ENCODE results near the gene CREB3L1. TPM values are rescaled to one million over a fixed set of nuclear protein-coding genes. Genes with fewer than 3 reads are reported as not detected.

The CREB3L1 gene
- total and polyA plus RNA-seq, 2 experiments from 2014 or later: 22.9 to 275 TPM

GRCh38 chr11:46264030-46264429 is 13.4 kb upstream of the CREB3L1 start:
- H3K9me2 ChIP-seq (replicated peaks; ENCODE audit: insufficient read depth): no peaks in the 10 kb centered on the region
- no peaks in the 10 kb centered on the region for H4K20me1 ChIP-seq (ENCODE audit: insufficient read depth, poor library complexity, severe bottlenecking)
- H3K36me3 ChIP-seq (replicated peaks; ENCODE audit: insufficient read depth, low read depth): no peaks in the 10 kb centered on the region
- no peaks in the 10 kb centered on the region for H3K9me3 ChIP-seq (ENCODE audit: low read depth)
- no peak for TF ChIP-seq EZH2 (IDR thresholded peaks at IDR 0.05; ENCODE audit: borderline replicate concordance)
- no peak for TF ChIP-seq CTCF (IDR thresholded peaks at IDR 0.05; ENCODE audit: poor library complexity)
- TF ChIP-seq EZH2phosphoT487 (IDR thresholded peaks at IDR 0.05; ENCODE audit: low read depth, severe bottlenecking, unreplicated experiment): no peak
- no peaks in the 10 kb centered on the region for H3K27me3 ChIP-seq
- 96% methylated on average over 4 of the region's 4 CpGs for whole genome bisulfite sequencing (ENCODE audit: low lambda C conversion rate, missing lambda C conversion rate)
- H3K4me1 ChIP-seq (ENCODE audit: insufficient read depth): no peaks in the 10 kb centered on the region
- DNase-seq (ENCODE audit: low spot score): no peak
- no peak overlapping the region for H3K27ac ChIP-seq
- H3K79me2 ChIP-seq: no peaks in the 10 kb centered on the region
- H3K4me2 ChIP-seq: no peak overlapping the region
- no peak overlapping the region for H3K4me3 ChIP-seq
- H2AFZ ChIP-seq: no peak overlapping the region

DNA sequence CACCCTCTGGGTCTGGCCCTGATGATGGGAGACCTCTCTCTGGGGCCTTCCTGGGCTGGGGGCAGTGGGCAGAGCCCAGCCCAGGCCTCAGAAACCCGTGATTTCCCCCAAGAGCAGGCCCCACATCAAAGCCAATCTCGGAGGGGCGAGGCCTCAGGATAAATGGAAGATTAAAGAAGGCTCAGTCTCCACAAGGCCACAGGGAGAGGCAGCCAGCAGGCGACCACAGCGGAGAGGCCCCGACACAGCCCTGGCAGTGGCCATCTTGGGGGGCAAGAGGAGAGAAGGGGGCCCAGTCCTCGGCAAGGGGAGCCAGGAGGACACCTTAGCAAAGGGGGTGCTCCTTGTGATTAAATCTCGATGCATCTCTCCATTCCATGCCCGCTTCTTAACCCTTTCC is 12.5 kb upstream of the CREB3L1 start:
- Histone ChIP-seq H3K9me2 (replicated peaks; ENCODE audit: insufficient read depth) (no peaks in the 10 kb centered on the region), H3K4me1 (ENCODE audit: insufficient read depth) (no peaks in the 10 kb centered on the region), H3K4me2 (no peak overlapping the region), H3K27me3 (no peaks in the 10 kb centered on the region), H3K9me3 (ENCODE audit: low read depth) (no peaks in the 10 kb centered on the region), H3K4me3 (no peak overlapping the region), H2AFZ (no peak overlapping the region), H3K36me3 (replicated peaks; ENCODE audit: insufficient read depth, low read depth) (no peaks in the 10 kb centered on the region), H3K79me2 (no peaks in the 10 kb centered on the region), H4K20me1 (ENCODE audit: insufficient read depth, poor library complexity, severe bottlenecking) (no peaks in the 10 kb centered on the region), H3K27ac (no peak overlapping the region)
- TF ChIP-seq EZH2 (IDR thresholded peaks at IDR 0.05; ENCODE audit: borderline replicate concordance): no peak
- TF ChIP-seq EZH2phosphoT487 (IDR thresholded peaks at IDR 0.05; ENCODE audit: low read depth, severe bottlenecking, unreplicated experiment): no peak
- TF ChIP-seq CTCF (IDR thresholded peaks at IDR 0.05; ENCODE audit: poor library complexity): no peak
- 65% methylated on average over 9 of the region's 9 CpGs for WGBS (ENCODE audit: low lambda C conversion rate, missing lambda C conversion rate)
- DNase-seq (ENCODE audit: low spot score): no peak

- Histone ChIP-seq H2AFZ (no peak overlapping the region), H3K4me1 (ENCODE audit: insufficient read depth) (peaks cover 3% of the 10 kb centered on the region), H3K4me3 (no peak overlapping the region), H3K27me3 (no peaks in the 10 kb centered on the region), H3K4me2 (no peak overlapping the region), H3K27ac (no peak overlapping the region), H3K9me3 (ENCODE audit: low read depth) (no peaks in the 10 kb centered on the region), H4K20me1 (ENCODE audit: insufficient read depth, poor library complexity, severe bottlenecking) (no peaks in the 10 kb centered on the region), H3K36me3 (replicated peaks; ENCODE audit: insufficient read depth, low read depth) (no peaks in the 10 kb centered on the region), H3K9me2 (replicated peaks; ENCODE audit: insufficient read depth) (no peaks in the 10 kb centered on the region), H3K79me2 (no peaks in the 10 kb centered on the region)
- DNase-seq (ENCODE audit: low spot score): no peak
- 92% methylated on average over 7 of the region's 7 CpGs for WGBS (ENCODE audit: low lambda C conversion rate, missing lambda C conversion rate)
- TF ChIP-seq EZH2phosphoT487 (IDR thresholded peaks at IDR 0.05; ENCODE audit: low read depth, severe bottlenecking, unreplicated experiment) (no peak), CTCF (IDR thresholded peaks at IDR 0.05; ENCODE audit: poor library complexity) (no peak), EZH2 (IDR thresholded peaks at IDR 0.05; ENCODE audit: borderline replicate concordance) (no peak)
Observed at GRCh38 chr11:46265764-46266163, 11.7 kb upstream of the CREB3L1 start.

DNA sequence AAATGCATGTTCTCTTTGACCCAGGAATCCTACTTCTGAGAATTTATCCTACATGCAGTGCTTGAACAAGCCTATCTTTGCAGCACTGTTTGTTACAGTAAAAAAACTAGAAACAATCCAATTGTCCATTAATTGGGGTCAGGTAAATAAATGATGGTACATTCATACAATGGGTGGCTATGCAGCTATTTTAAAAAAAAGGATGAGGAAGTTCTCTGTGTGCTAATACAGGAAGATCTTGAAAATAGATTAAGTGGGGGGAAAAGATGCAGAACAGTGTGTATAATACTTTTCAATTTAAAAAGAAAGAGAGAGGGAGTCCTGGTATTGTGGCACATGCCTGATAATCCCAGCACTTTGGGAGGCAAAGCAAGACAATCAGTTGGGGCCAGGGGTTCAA is 9.5 kb upstream of the CREB3L1 start:
- Histone ChIP-seq H3K4me2 (no peak overlapping the region), H3K27me3 (no peaks in the 10 kb centered on the region), H3K27ac (no peak overlapping the region), H3K79me2 (no peaks in the 10 kb centered on the region), H3K9me2 (replicated peaks; ENCODE audit: insufficient read depth) (no peaks in the 10 kb centered on the region), H3K4me1 (ENCODE audit: insufficient read depth) (peaks cover 25% of the 10 kb centered on the region), H3K36me3 (replicated peaks; ENCODE audit: insufficient read depth, low read depth) (no peaks in the 10 kb centered on the region), H3K9me3 (ENCODE audit: low read depth) (no peaks in the 10 kb centered on the region), H3K4me3 (no peak overlapping the region), H2AFZ (no peak overlapping the region), H4K20me1 (ENCODE audit: insufficient read depth, poor library complexity, severe bottlenecking) (no peaks in the 10 kb centered on the region)
- DNase-seq (ENCODE audit: low spot score): no peak
- TF ChIP-seq EZH2phosphoT487 (IDR thresholded peaks at IDR 0.05; ENCODE audit: low read depth, severe bottlenecking, unreplicated experiment) (no peak), EZH2 (IDR thresholded peaks at IDR 0.05; ENCODE audit: borderline replicate concordance) (no peak), CTCF (IDR thresholded peaks at IDR 0.05; ENCODE audit: poor library complexity) (no peak)
